ENCODE data around the gene IVNS1ABP. TPM values are rescaled to one million over a fixed set of nuclear protein-coding genes. Genes with fewer than 3 reads are reported as not detected.

IVNS1ABP gene
- total and polyA plus RNA-seq, 2 of the 13 experiments (the other 11 are each of a cell fraction or from before 2014, with no cell fraction given) = 49.1 to 51.7 TPM

- peak; percentile 88 for TF ChIP-seq ZFP91 (CRISPR knock-in tag; IDR thresholded peaks at IDR 0.05; ENCODE audit: borderline replicate concordance)
- no peak for TF ChIP-seq MAFG (CRISPR knock-in tag; IDR thresholded peaks at IDR 0.05)
- TF ChIP-seq GLMP (CRISPR knock-in tag; IDR thresholded peaks at IDR 0.05; ENCODE audit: borderline replicate concordance) = no peak
- TF ChIP-seq ZNF432 (CRISPR knock-in tag; IDR thresholded peaks at IDR 0.05; ENCODE audit: borderline replicate concordance) = no peak
- TF ChIP-seq PRPF4 (IDR thresholded peaks at IDR 0.05; ENCODE audit: low read depth, low read length, poor library complexity, severe bottlenecking) = no peak
- no peak for TF ChIP-seq HMG20B (CRISPR knock-in tag; conservative IDR thresholded peaks at IDR 0.05)
- no peak for TF ChIP-seq ZNF513 (CRISPR knock-in tag; conservative IDR thresholded peaks at IDR 0.05)
- no peak for TF ChIP-seq GTF2F1 (IDR thresholded peaks at IDR 0.05; ENCODE audit: low read length)
- TF ChIP-seq, protein P1, sequence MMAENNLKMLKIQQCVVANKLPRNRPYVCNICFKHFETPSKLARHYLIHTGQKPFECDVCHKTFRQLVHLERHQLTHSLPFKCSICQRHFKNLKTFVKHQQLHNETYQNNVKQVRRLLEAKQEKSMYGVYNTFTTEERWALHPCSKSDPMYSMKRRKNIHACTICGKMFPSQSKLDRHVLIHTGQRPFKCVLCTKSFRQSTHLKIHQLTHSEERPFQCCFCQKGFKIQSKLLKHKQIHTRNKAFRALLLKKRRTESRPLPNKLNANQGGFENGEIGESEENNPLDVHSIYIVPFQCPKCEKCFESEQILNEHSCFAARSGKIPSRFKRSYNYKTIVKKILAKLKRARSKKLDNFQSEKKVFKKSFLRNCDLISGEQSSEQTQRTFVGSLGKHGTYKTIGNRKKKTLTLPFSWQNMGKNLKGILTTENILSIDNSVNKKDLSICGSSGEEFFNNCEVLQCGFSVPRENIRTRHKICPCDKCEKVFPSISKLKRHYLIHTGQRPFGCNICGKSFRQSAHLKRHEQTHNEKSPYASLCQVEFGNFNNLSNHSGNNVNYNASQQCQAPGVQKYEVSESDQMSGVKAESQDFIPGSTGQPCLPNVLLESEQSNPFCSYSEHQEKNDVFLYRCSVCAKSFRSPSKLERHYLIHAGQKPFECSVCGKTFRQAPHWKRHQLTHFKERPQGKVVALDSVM (CRISPR knock-in tag; IDR thresholded peaks at IDR 0.05) = peak; percentile 16; the same call in 1 of the 2 replicates
- peak; percentile 68 for TF ChIP-seq HOXA3 (CRISPR knock-in tag; IDR thresholded peaks at IDR 0.05)
- 0 out of 2 replicates have a peak, but pooled peaks have one; percentile 47 for TF ChIP-seq RNF2 (conservative IDR thresholded peaks at IDR 0.05; ENCODE audit: low read depth)
- TF ChIP-seq IKZF1 (IDR thresholded peaks at IDR 0.05) = no peak
- no peak for TF ChIP-seq ZNF3 (CRISPR knock-in tag; IDR thresholded peaks at IDR 0.05)
- no peak; the same call in 1 of the 2 replicates for TF ChIP-seq ZNF558 (CRISPR knock-in tag; IDR thresholded peaks at IDR 0.05; ENCODE audit: borderline replicate concordance)
- no peak for TF ChIP-seq PRDM15 (CRISPR knock-in tag; IDR thresholded peaks at IDR 0.05)
- TF ChIP-seq CAMTA2 (CRISPR knock-in tag; IDR thresholded peaks at IDR 0.05; ENCODE audit: borderline replicate concordance) = 0 out of 2 replicates have a peak, but pooled peaks have one; percentile 26
- TF ChIP-seq DNMT3B (CRISPR knock-in tag; conservative IDR thresholded peaks at IDR 0.05) = no peak
- TF ChIP-seq RBM22 (optimal IDR thresholded peaks at IDR 0.05; ENCODE audit: low read length) = no peak
- TF ChIP-seq ZNF577 (CRISPR knock-in tag; IDR thresholded peaks at IDR 0.05; ENCODE audit: borderline replicate concordance, low read depth) = no peak
These were observed at the start of gene IVNS1ABP (continued) for GRCh38 chr1:185317034-185317885.

All from HepG2 (cell line).